Measurements from ENCODE around the gene SYNE3. TPM values are rescaled to one million over a fixed set of nuclear protein-coding genes. Genes with fewer than 3 reads are reported as not detected.

The SYNE3 gene
- total RNA-seq, 1 donor from 2014 or later = 11.3 TPM

DNA sequence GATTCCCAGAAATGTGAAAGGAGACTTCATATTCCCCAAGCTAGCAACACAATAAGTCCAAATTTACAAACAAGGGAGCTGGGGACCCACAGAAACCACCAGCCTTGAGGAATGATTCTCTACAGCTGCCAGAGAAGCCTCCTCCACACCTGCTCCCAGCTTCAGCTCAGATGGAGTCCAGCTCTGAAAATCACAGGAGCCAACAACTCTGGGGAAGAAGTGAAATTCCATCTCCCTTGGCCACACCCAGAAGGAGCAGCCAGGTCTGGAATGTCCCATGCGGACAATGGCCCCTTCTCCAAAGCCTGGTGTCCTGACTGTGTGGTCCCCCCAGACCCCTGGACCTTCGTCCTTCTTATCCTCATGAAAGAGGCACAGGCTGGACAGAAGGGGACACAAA is 45.4 kb downstream of the SYNE3 start:
- TF ChIP-seq CTCF (IDR thresholded peaks at IDR 0.05; ENCODE audit: borderline replicate concordance) = no peak
- Histone ChIP-seq H3K4me1 (peaks cover 72% of the 10 kb centered on the region), H3K27ac (replicated peaks) (peak overlapping the region; percentile 76), H3K9me3 (replicated peaks) (no peaks in the 10 kb centered on the region), H3K36me3 (peaks cover 25% of the 10 kb centered on the region), H3K4me3 (no peak overlapping the region), H3K27me3 (ENCODE audit: low read depth) (no peaks in the 10 kb centered on the region)
- intact Hi-C loops (cut with micrococcal nuclease) = no loop called here
- DNase-seq = no peak

- H3K36me3 ChIP-seq = peaks cover 27% of the 10 kb centered on the region
- H3K4me1 ChIP-seq = peaks cover 78% of the 10 kb centered on the region
- peak overlapping the region; percentile 70 for H3K27ac ChIP-seq (replicated peaks)
These were observed 47.3 kb downstream of the SYNE3 start for GRCh38 chr14:95469134-95469481.

GRCh38 chr14:95468448-95469133 is 47.9 kb downstream of the SYNE3 start:
- H3K36me3 ChIP-seq = peaks cover 24% of the 10 kb centered on the region
- no peak for DNase-seq
- H3K9me3 ChIP-seq (replicated peaks) = no peaks in the 10 kb centered on the region
- no peak overlapping the region for H3K4me3 ChIP-seq
- TF ChIP-seq CTCF (IDR thresholded peaks at IDR 0.05; ENCODE audit: borderline replicate concordance) = no peak
- H3K27ac ChIP-seq (replicated peaks) = peak overlapping the region; percentile 70
- intact Hi-C loops (cut with micrococcal nuclease) = no loop called here
- H3K4me1 ChIP-seq = peaks cover 84% of the 10 kb centered on the region
- no peaks in the 10 kb centered on the region for H3K27me3 ChIP-seq (ENCODE audit: low read depth)

More at GRCh38 chr14:95469134-95469481, 47.3 kb downstream of the SYNE3 start:
- no peaks in the 10 kb centered on the region for H3K9me3 ChIP-seq (replicated peaks)
- intact Hi-C loops (cut with micrococcal nuclease) = no loop called here
- TF ChIP-seq CTCF (IDR thresholded peaks at IDR 0.05; ENCODE audit: borderline replicate concordance) = no peak
- H3K4me3 ChIP-seq = no peak overlapping the region
- H3K27me3 ChIP-seq (ENCODE audit: low read depth) = no peaks in the 10 kb centered on the region
- no peak for DNase-seq

DNA sequence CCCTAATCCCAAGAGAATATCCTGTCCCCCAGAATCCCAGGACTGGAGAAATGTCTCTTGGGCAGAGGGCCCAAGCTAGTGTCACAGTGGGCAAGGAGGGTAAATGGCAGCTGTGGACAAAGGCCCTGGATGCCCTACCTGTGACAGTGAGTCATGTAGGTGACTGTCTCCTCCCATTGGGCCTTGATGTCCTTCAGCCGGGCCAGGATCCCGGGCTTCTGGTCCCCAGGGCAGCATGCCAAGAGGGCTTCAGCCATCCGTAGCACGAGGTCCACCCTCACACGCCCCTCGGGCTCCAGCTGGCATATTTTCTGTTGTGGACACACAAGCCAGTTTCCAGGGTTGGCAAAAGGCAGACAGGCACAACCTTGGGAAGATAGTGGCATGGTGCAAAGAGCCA is 48.8 kb downstream of the SYNE3 start:
- Histone ChIP-seq H3K27ac (replicated peaks) (peak overlapping the region; percentile 70), H3K27me3 (ENCODE audit: low read depth) (no peaks in the 10 kb centered on the region), H3K4me1 (peaks cover 85% of the 10 kb centered on the region), H3K9me3 (replicated peaks) (no peaks in the 10 kb centered on the region), H3K4me3 (no peak overlapping the region), H3K36me3 (peaks cover 24% of the 10 kb centered on the region)
- peak; percentile 49 for DNase-seq
- no peak for TF ChIP-seq CTCF (IDR thresholded peaks at IDR 0.05; ENCODE audit: borderline replicate concordance)
- intact Hi-C loops (cut with micrococcal nuclease) = no loop called here

DNA sequence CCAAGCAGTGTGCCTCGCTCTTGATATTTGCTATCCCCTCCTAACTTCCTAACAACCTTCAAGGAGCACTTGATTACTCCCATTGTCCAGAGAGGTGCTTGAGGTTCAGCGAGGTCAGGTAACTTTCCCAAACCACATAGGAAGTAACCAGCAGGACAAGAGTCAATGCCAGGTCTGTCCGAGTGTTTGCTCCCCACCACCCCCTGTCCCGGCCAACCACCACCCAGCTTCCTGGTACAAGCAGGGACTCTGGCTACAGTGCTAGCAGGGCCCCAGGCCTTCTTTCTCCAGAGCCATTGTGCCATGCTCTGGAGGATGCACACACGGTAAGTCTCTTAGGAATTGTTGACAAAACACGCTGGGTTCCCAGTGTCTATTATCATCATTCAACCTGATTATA is 49.2 kb downstream of the SYNE3 start:
- H3K4me1 ChIP-seq = peaks cover 81% of the 10 kb centered on the region
- TF ChIP-seq CTCF (IDR thresholded peaks at IDR 0.05; ENCODE audit: borderline replicate concordance) = no peak
- H3K27ac ChIP-seq (replicated peaks) = peak overlapping the region; percentile 70
- H3K4me3 ChIP-seq = no peak overlapping the region
- no peak for DNase-seq
- H3K27me3 ChIP-seq (ENCODE audit: low read depth) = no peaks in the 10 kb centered on the region
- peaks cover 24% of the 10 kb centered on the region for H3K36me3 ChIP-seq
- intact Hi-C loops (cut with micrococcal nuclease) = no loop called here
- H3K9me3 ChIP-seq (replicated peaks) = no peaks in the 10 kb centered on the region

Other genes with a start within 250 kb of the SYNE3 start
- 3.7 TPM for gene CLMN, start 196.7 kb downstream of the SYNE3 start, total RNA-seq
- 85.0 TPM for gene GLRX5, start 18.4 kb upstream of the SYNE3 start, total RNA-seq
- gene TCL1B, start 169.8 kb upstream of the SYNE3 start, total RNA-seq = not detected
- not detected for gene TCL1A, start 197.5 kb upstream of the SYNE3 start, total RNA-seq